Transverse colon (tissue), 4 donors: ENCODE data around the gene CGB1. TPM values are rescaled to one million over a fixed set of nuclear protein-coding genes. Genes with fewer than 3 reads are reported as not detected.

ENCODE experiments used
- DNase-seq: peaks from one replicate; pipeline ENCODE4 v3.0.0-alpha.2; 2019
- H3K27ac ChIP-seq, 4 donors: fragments of 200-600 bp; sonication (generic); 2 replicates each; pipeline ENCODE4 v1.5.1; 2016 to 2018; ENCODE audit warnings: inconsistent platforms in 4 of 4
- H3K27me3 ChIP-seq: fragments of 200-600 bp; sonication (generic); 2 replicates; pipeline ENCODE4 v1.5.1; 2017; ENCODE audit warnings: inconsistent platforms
- H3K36me3 ChIP-seq, 4 donors: fragments of 200-600 bp; sonication (generic); 2 replicates each; pipeline ENCODE4 v1.5.1; 2017 to 2019; ENCODE audit warnings: inconsistent platforms in 4 of 4
- H3K4me1 ChIP-seq, 4 donors: fragments of 200-600 bp; sonication (generic); 2 replicates each; pipeline ENCODE4 v1.5.1; 2017 to 2020; ENCODE audit warnings: inconsistent platforms in 4 of 4
- H3K4me3 ChIP-seq, 4 donors: fragments of 200-600 bp; sonication (generic); 1 replicate in 1 of 4; 2 replicates in 3 of 4; pipeline versions ENCODE4 v1.5.1 to v1.6.1; 2017 to 2019; ENCODE audit warnings: inconsistent platforms in 4 of 4
- H3K9me3 ChIP-seq, 2 donors: fragments of 200-600 bp; sonication (generic); 2 replicates each; pipeline ENCODE4 v1.5.1; 2017 to 2019; ENCODE audit warnings: inconsistent platforms in 2 of 2
- CTCF ChIP-seq, 5 experiments: fragments of 200-600 bp in 3 of 5; fragments of 450-650 bp in 2 of 5; sonication (generic) in 3 of 5; IDR thresholded peaks; 1 replicate in 2 of 5; 2 replicates in 3 of 5; pipeline ENCODE4 v1.5.1; 2016 to 2017; ENCODE audit warnings: antibody characterized with exemption in 5 of 5, inconsistent platforms in 3 of 5, mild to moderate bottlenecking in 2 of 5, moderate library complexity in 1 of 5
- EP300 ChIP-seq: sonication (generic); formaldehyde crosslinking; IDR thresholded peaks from one replicate; pipeline ENCODE4 v1.6.1; 2017; ENCODE audit warnings: antibody characterized with exemption, low read depth
- POLR2A ChIP-seq: fragments of 450-650 bp; IDR thresholded peaks from one replicate; pipeline ENCODE4 v1.6.1; 2016; ENCODE audit warnings: antibody characterized with exemption, mild to moderate bottlenecking, moderate library complexity
- POLR2AphosphoS5 ChIP-seq, 3 donors: sonication (generic); formaldehyde crosslinking; IDR thresholded peaks; one replicate each; pipeline ENCODE4 v1.6.1; 2016; ENCODE audit warnings: antibody characterized with exemption in 3 of 3
- WGBS, 2 donors: methylation state at CpG; one replicate each; pipeline ENCODE4 v1.1.5; 2018; ENCODE audit warnings: low coverage in 1 of 2; 5-methylcytosine and 5-hydroxymethylcytosine counted together
- in situ Hi-C, 4 donors: fragments of 200-750 bp; cut with MboI; loops; one replicate each; pipeline versions ENCODE4 v1.15.0 to v1.15.1; 2017; ENCODE audit warnings: low sequenced_read_pairs in 3 of 4, low pct_ligation_motif_present in 1 of 4, low pct_unique_long_range_greater_than_20kb in 1 of 4
- intact Hi-C: fragments of 100-400 bp; cut with DNase I; formaldehyde crosslinking; loops from one replicate; pipeline ENCODE4 v1.15.1; 2023; ENCODE audit warnings: low total_unique reads
- total RNA-seq, 4 donors: library from RNA; depleted of rRNA; stranded (reverse); fragments of >200 nt; gene quantifications; one replicate each; pipeline ENCODE4 v1.1.0, GENCODE V29; 2016

The CGB1 gene
- total RNA-seq, 4 donors from 2014 or later: not detected

GRCh38 chr19:49073514-49074378 is 37.1 kb upstream of the CGB1 start:
- Histone ChIP-seq H3K36me3 (no peaks in the 10 kb centered on the region), H3K9me3 (no peaks in the 10 kb centered on the region), H3K4me1 (peaks cover 0 to 8% (median 2%) of the 10 kb centered on the region in 4 donors), H3K27me3 (peaks cover 60% of the 10 kb centered on the region), H3K4me3 (no peak overlapping the region), H3K27ac (no peak overlapping the region)
- TF ChIP-seq CTCF (IDR thresholded peaks at IDR 0.05) (peak in 1 of 5 experiments; percentile 5), POLR2AphosphoS5 (IDR thresholded peaks at IDR 0.05) (no peak), EP300 (no peak), POLR2A (no peak)
- 53 to 79% methylated on average over 6 to 22 of the region's 23 CpGs for WGBS, 2 donors
- intact Hi-C loops (no loop called here), in situ Hi-C loops (no loop called here)
- DNase-seq: no peak

- H3K27me3 ChIP-seq: peaks cover 77% of the 10 kb centered on the region
- H3K4me1 ChIP-seq: peaks cover 0 to 8% (median 2%) of the 10 kb centered on the region in 4 donors
- in situ Hi-C loops (no loop called here), intact Hi-C loops (no loop called here)
- no peak for DNase-seq
- no peak for TF ChIP-seq EP300
- no peak for TF ChIP-seq CTCF (IDR thresholded peaks at IDR 0.05)
- TF ChIP-seq POLR2A: no peak
- no peak for TF ChIP-seq POLR2AphosphoS5 (IDR thresholded peaks at IDR 0.05)
- 22% methylated on average over 29 of the region's 93 CpGs; no CpG with 5 or more reads in 1 of the 2 donors for WGBS, 2 donors
- no peaks in the 10 kb centered on the region for H3K9me3 ChIP-seq
- no peak overlapping the region for H3K27ac ChIP-seq
- peak overlapping the region in 1 of 4 donors; percentile 7 for H3K4me3 ChIP-seq
- H3K36me3 ChIP-seq: no peaks in the 10 kb centered on the region
These were observed 35.3 kb upstream of the CGB1 start for GRCh38 chr19:49071860-49072547.

- TF ChIP-seq POLR2AphosphoS5 (IDR thresholded peaks at IDR 0.05) (no peak), POLR2A (no peak), CTCF (IDR thresholded peaks at IDR 0.05) (no peak)
- no peaks in the 10 kb centered on the region for H3K9me3 ChIP-seq
- no peak for DNase-seq
- peaks cover 93% of the 10 kb centered on the region for H3K27me3 ChIP-seq
- intact Hi-C loops: no loop called here
- H3K4me3 ChIP-seq: no peak overlapping the region
- in situ Hi-C loops: no loop called here
- H3K4me1 ChIP-seq: peaks cover 0 to 8% (median 3%) of the 10 kb centered on the region in 4 donors
- WGBS, 2 donors: 93% methylated on average over 13 to 21 of the region's 21 CpGs
- no peaks in the 10 kb centered on the region for H3K36me3 ChIP-seq
- no peak overlapping the region for H3K27ac ChIP-seq
These were observed 33.7 kb upstream of the CGB1 start for GRCh38 chr19:49070416-49070815.

- Histone ChIP-seq H3K36me3 (no peaks in the 10 kb centered on the region), H3K4me3 (no peak overlapping the region), H3K9me3 (no peaks in the 10 kb centered on the region), H3K27me3 (peaks cover 100% of the 10 kb centered on the region), H3K27ac (no peak overlapping the region), H3K4me1 (peaks cover 0 to 17% (median 12%) of the 10 kb centered on the region in 4 donors)
- no peak for TF ChIP-seq EP300
- TF ChIP-seq CTCF (IDR thresholded peaks at IDR 0.05): no peak
- TF ChIP-seq POLR2AphosphoS5 (IDR thresholded peaks at IDR 0.05): no peak
- no peak for TF ChIP-seq POLR2A
- intact Hi-C loops: no loop called here
- no peak for DNase-seq
- WGBS, 2 donors: 92% methylated on average over 9 of the region's 9 CpGs; no CpG with 5 or more reads in 1 of the 2 donors
- in situ Hi-C loops: no loop called here
These were observed 32.3 kb upstream of the CGB1 start for GRCh38 chr19:49069026-49069425.
